ENCODE measurements around the gene TLCD4. TPM values are rescaled to one million over a fixed set of nuclear protein-coding genes. Genes with fewer than 3 reads are reported as not detected.

TLCD4 gene
- total and polyA plus RNA-seq, 10 of the 15 experiments (the other 5 are each of a cell fraction or from before 2014, with no cell fraction given), result under 0.01 to 0.10 (median 0.04) TPM; not detected in 5

GRCh38 chr1:95127380-95127779, 10.2 kb downstream of the TLCD4 start:
- no peaks in the 10 kb centered on the region for H3K79me2 ChIP-seq (ENCODE audit: control insufficient read depth, insufficient read depth, low read length)
- no peak overlapping the region for H2AFZ ChIP-seq (ENCODE audit: control insufficient read depth, low read depth, low read length)
- no peaks in the 10 kb centered on the region for H3K4me1 ChIP-seq (ENCODE audit: control insufficient read depth, insufficient read depth, low read length)
- DNase-seq (ENCODE audit: low read depth, low spot score) (no peak), ATAC-seq (no peak), FAIRE-seq (no peak)
- SMC1A ChIA-PET (ENCODE audit: uncharacterized antibody, unreplicated experiment), result no interaction called here
- 86% methylated on average over 1 of the region's 1 CpG for WGBS (ENCODE audit: insufficient coverage, insufficient replicate concordance, low lambda C conversion rate, missing lambda C conversion rate)
- H3K27me3 ChIP-seq (replicated peaks in 1 of 2; ENCODE audit: control insufficient read depth in 2 of 2, insufficient read depth in 2 of 2, low read length in 1 of 2), result no peaks in the 10 kb centered on the region; a peak in 1 of 4 replicates
- POLR2A ChIA-PET, result no interaction called here
- no TSS peak for BruUV-seq (replicated peaks)
- H3K4me3 ChIP-seq, result no peak overlapping the region
- in situ Hi-C loops (cut with MboI) (no loop called here), intact Hi-C loops (cut with micrococcal nuclease; ENCODE audit: unreplicated experiment) (no loop called here)
- no peak overlapping the region for H3K4me2 ChIP-seq (ENCODE audit: control insufficient read depth, insufficient read depth)
- no peak overlapping the region for H3K9ac ChIP-seq (ENCODE audit: control insufficient read depth, insufficient read depth, low read length)
- RAD21 ChIA-PET (ENCODE audit: unreplicated experiment), result no interaction called here
- CTCF ChIA-PET, result interaction anchor here (1.6 kb wide), 1 partner anchor 11 kb away, joined by 3 read pairs; no protein-coding TSS in a partner anchor
- H3K36me3 ChIP-seq (ENCODE audit: control insufficient read depth in 2 of 2, insufficient read depth in 2 of 2, low read length in 1 of 2), result no peaks in the 10 kb centered on the region
- no peaks in the 10 kb centered on the region for H4K20me1 ChIP-seq (ENCODE audit: control insufficient read depth, insufficient read depth)
- TF ChIP-seq TBL1XR1 (IDR thresholded peaks at IDR 0.05; ENCODE audit: low read depth, low read length), result no peak
- H3K27ac ChIP-seq (ENCODE audit: control insufficient read depth, insufficient read depth), result no peak overlapping the region
- H3K9me3 ChIP-seq (replicated peaks; ENCODE audit: control insufficient read depth, insufficient read depth, low read length), result no peaks in the 10 kb centered on the region

DNA sequence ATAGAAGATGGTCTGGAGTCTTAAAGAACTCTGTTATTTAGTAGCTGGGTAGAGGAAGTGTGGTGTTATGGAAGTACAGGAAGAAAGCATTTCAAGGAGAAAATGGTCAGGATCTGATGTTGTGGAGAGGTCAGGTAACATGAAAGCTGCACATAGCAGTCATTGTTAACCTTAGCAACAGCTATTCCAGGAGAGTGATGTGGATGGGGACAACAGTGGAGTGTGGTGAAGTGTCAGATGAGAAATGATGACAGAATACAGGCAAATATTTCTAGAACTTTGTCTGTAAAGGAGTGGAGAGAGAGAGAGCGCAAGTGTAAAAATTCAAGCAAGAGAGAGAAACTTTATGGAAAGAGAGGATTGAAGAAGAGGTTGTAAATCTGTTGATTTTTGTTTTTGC, 15.6 kb downstream of the TLCD4 start:
- Histone ChIP-seq H3K4me3 (no peak overlapping the region), H3K27me3 (replicated peaks in 1 of 2; ENCODE audit: control insufficient read depth in 2 of 2, insufficient read depth in 2 of 2, low read length in 1 of 2) (no peaks in the 10 kb centered on the region; a peak in 1 of 4 replicates), H3K36me3 (ENCODE audit: control insufficient read depth in 2 of 2, insufficient read depth in 2 of 2, low read length in 1 of 2) (no peaks in the 10 kb centered on the region), H3K27ac (ENCODE audit: control insufficient read depth, insufficient read depth) (no peak overlapping the region), H3K79me2 (ENCODE audit: control insufficient read depth, insufficient read depth, low read length) (no peaks in the 10 kb centered on the region), H3K9me3 (replicated peaks; ENCODE audit: control insufficient read depth, insufficient read depth, low read length) (no peaks in the 10 kb centered on the region), H3K4me1 (ENCODE audit: control insufficient read depth, insufficient read depth, low read length) (no peaks in the 10 kb centered on the region), H3K4me2 (ENCODE audit: control insufficient read depth, insufficient read depth) (no peak overlapping the region), H3K9ac (ENCODE audit: control insufficient read depth, insufficient read depth, low read length) (no peak overlapping the region), H4K20me1 (ENCODE audit: control insufficient read depth, insufficient read depth) (no peaks in the 10 kb centered on the region), H2AFZ (ENCODE audit: control insufficient read depth, low read depth, low read length) (no peak overlapping the region)
- DNase-seq (ENCODE audit: low read depth, low spot score) (no peak), ATAC-seq (no peak), FAIRE-seq (no peak)
- BruUV-seq (replicated peaks), result no TSS peak
- in situ Hi-C loops (cut with MboI) (no loop called here), intact Hi-C loops (cut with micrococcal nuclease; ENCODE audit: unreplicated experiment) (no loop called here)
- WGBS (ENCODE audit: insufficient coverage, insufficient replicate concordance, low lambda C conversion rate, missing lambda C conversion rate), result 86% methylated on average over 1 of the region's 1 CpG
- ChIA-PET RAD21 (ENCODE audit: unreplicated experiment) (no interaction called here), CTCF (no interaction called here), POLR2A (no interaction called here), SMC1A (ENCODE audit: uncharacterized antibody, unreplicated experiment) (no interaction called here)
- no peak for TF ChIP-seq FOXM1 (IDR thresholded peaks at IDR 0.05; ENCODE audit: low read depth, low read length)
- no peak for TF ChIP-seq POLR2AphosphoS5 (IDR thresholded peaks at IDR 0.05; ENCODE audit: low read length)
- TF ChIP-seq ZNF217 (IDR thresholded peaks at IDR 0.05), result no peak
- TF ChIP-seq, protein P1, sequence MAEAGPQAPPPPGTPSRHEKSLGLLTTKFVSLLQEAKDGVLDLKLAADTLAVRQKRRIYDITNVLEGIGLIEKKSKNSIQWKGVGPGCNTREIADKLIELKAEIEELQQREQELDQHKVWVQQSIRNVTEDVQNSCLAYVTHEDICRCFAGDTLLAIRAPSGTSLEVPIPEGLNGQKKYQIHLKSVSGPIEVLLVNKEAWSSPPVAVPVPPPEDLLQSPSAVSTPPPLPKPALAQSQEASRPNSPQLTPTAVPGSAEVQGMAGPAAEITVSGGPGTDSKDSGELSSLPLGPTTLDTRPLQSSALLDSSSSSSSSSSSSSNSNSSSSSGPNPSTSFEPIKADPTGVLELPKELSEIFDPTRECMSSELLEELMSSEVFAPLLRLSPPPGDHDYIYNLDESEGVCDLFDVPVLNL (IDR thresholded peaks at IDR 0.05; ENCODE audit: low read depth, low read length), result no peak
- TF ChIP-seq USF1 (IDR thresholded peaks at IDR 0.05; ENCODE audit: borderline replicate concordance, extremely low read length, insufficient read depth, low read depth, low read length), result no peak
- TF ChIP-seq YY1 (IDR thresholded peaks at IDR 0.05; ENCODE audit: low read depth, low read length), result no peak
- TF ChIP-seq FOS (IDR thresholded peaks at IDR 0.05; ENCODE audit: borderline replicate concordance, extremely low read depth, insufficient read length), result no peak
- no peak for TF ChIP-seq CHD4 (IDR thresholded peaks at IDR 0.05)
- no peak for TF ChIP-seq PAX5 (IDR thresholded peaks at IDR 0.05; ENCODE audit: borderline replicate concordance, low read depth, low read length)
- TF ChIP-seq ETV6 (conservative IDR thresholded peaks at IDR 0.05 in 1 of 2, IDR thresholded peaks at IDR 0.05 in 1 of 2; ENCODE audit: borderline replicate concordance in 1 of 2, low read depth in 1 of 2), result no peak
- no peak for TF ChIP-seq EP300 (IDR thresholded peaks at IDR 0.05; ENCODE audit: borderline replicate concordance in 1 of 2, control insufficient read depth in 1 of 2, low read depth in 2 of 2, low read length in 2 of 2)

Data from GM12878 (cell line).